Measurements from ENCODE around the gene LILRA1.
"Not testable (repeated sequence)": the region's sequence is repeated elsewhere in the genome, so short reads cannot be mapped to it uniquely, and the experiment has no call there.

LILRA1 gene

GRCh38 chr19:54577334-54577733 lies 16.1 kb upstream of the LILRA1 start:
- no peak for DNase-seq (ENCODE audit: low read depth)

GRCh38 chr19:54578268-54578667 lies 15.2 kb upstream of the LILRA1 start:
- not testable (repeated sequence) for DNase-seq (ENCODE audit: low read depth)

GRCh38 chr19:54586397-54586796 lies 7.0 kb upstream of the LILRA1 start:
- DNase-seq (ENCODE audit: low read depth), result no peak

- no peak for DNase-seq (ENCODE audit: low read depth)
Measured at GRCh38 chr19:54587026-54587425, 6.4 kb upstream of the LILRA1 start.

- DNase-seq (ENCODE audit: low read depth), result not testable (repeated sequence)
Measured at GRCh38 chr19:54593931-54594626, 647 bp downstream of the LILRA1 start.

GRCh38 chr19:54594737-54595136 lies 1.3 kb downstream of the LILRA1 start:
- DNase-seq (ENCODE audit: low read depth), result no peak

- not testable (repeated sequence) for DNase-seq (ENCODE audit: low read depth)
Measured at GRCh38 chr19:54595680-54596436, 2.4 kb downstream of the LILRA1 start.

- no peak for DNase-seq (ENCODE audit: low read depth)
Measured at GRCh38 chr19:54600212-54600611, 6.8 kb downstream of the LILRA1 start.

- no peak for DNase-seq (ENCODE audit: low read depth)
Measured at GRCh38 chr19:54606230-54606629, 12.8 kb downstream of the LILRA1 start.

- no peak for DNase-seq (ENCODE audit: low read depth)
Measured at GRCh38 chr19:54606891-54607784, 13.7 kb downstream of the LILRA1 start.

GRCh38 chr19:54607785-54608150 lies 14.3 kb downstream of the LILRA1 start:
- DNase-seq (ENCODE audit: low read depth), result no peak

- DNase-seq (ENCODE audit: low read depth), result no peak
Measured at GRCh38 chr19:54608205-54608604, 14.8 kb downstream of the LILRA1 start.

- no peak for DNase-seq (ENCODE audit: low read depth)
Measured at GRCh38 chr19:54608792-54609191, 15.4 kb downstream of the LILRA1 start.

GRCh38 chr19:54609356-54609791 lies 15.9 kb downstream of the LILRA1 start:
- no peak for DNase-seq (ENCODE audit: low read depth)

GRCh38 chr19:54612428-54612827 lies 19.0 kb downstream of the LILRA1 start:
- DNase-seq (ENCODE audit: low read depth), result no peak

GRCh38 chr19:54614726-54615125 lies 21.3 kb downstream of the LILRA1 start:
- DNase-seq (ENCODE audit: low read depth), result no peak

- no peak for DNase-seq (ENCODE audit: low read depth)
Measured at GRCh38 chr19:54616057-54616456, 22.6 kb downstream of the LILRA1 start.

- no peak for DNase-seq (ENCODE audit: low read depth)
Measured at GRCh38 chr19:54616821-54617560, 23.6 kb downstream of the LILRA1 start.

- no peak for DNase-seq (ENCODE audit: low read depth)
Measured at GRCh38 chr19:54620464-54620863, 27.0 kb downstream of the LILRA1 start.

- DNase-seq (ENCODE audit: low read depth), result no peak
Measured at GRCh38 chr19:54622431-54622830, 29.0 kb downstream of the LILRA1 start.

- not testable (repeated sequence) for DNase-seq (ENCODE audit: low read depth)
Measured at GRCh38 chr19:54624234-54624633, 30.8 kb downstream of the LILRA1 start.

Data from amniotic epithelial cell (primary cell).